KG1 (cell line): Measurements from ENCODE around the gene BLVRA.

Source experiments
- DNase-seq: peaks from one replicate; lab custom pipeline; 2025; lab: John Stamatoyannopoulos, UW

Gene BLVRA

GRCh38 chr7:43749383-43749940 is 9.0 kb upstream of the BLVRA start:
- no peak for DNase-seq

GRCh38 chr7:43750016-43750887 is 8.2 kb upstream of the BLVRA start:
- DNase-seq = no peak

GRCh38 chr7:43752411-43752810 is 6.1 kb upstream of the BLVRA start:
- DNase-seq = no peak

- DNase-seq = no peak
Observed at GRCh38 chr7:43753271-43753810, 5.1 kb upstream of the BLVRA start.

GRCh38 chr7:43753843-43754242 is 4.6 kb upstream of the BLVRA start:
- no peak for DNase-seq

- no peak for DNase-seq
Observed at GRCh38 chr7:43754596-43754995, 3.9 kb upstream of the BLVRA start.

GRCh38 chr7:43756368-43757072 is 2.0 kb upstream of the BLVRA start:
- DNase-seq = no peak

GRCh38 chr7:43757073-43757720 is 1.3 kb upstream of the BLVRA start:
- DNase-seq = no peak

- peak; percentile 32 for DNase-seq
Observed at GRCh38 chr7:43758822-43759683, 573 bp downstream of the BLVRA start.

- no peak for DNase-seq
Observed at GRCh38 chr7:43760861-43761260, 2.4 kb downstream of the BLVRA start.

- no peak for DNase-seq
Observed at GRCh38 chr7:43761382-43761781, 2.9 kb downstream of the BLVRA start.

GRCh38 chr7:43761938-43762692 is 3.6 kb downstream of the BLVRA start:
- no peak for DNase-seq

- no peak for DNase-seq
Observed at GRCh38 chr7:43763183-43763582, 4.7 kb downstream of the BLVRA start.

- DNase-seq = no peak
Observed at GRCh38 chr7:43764039-43764761, 5.7 kb downstream of the BLVRA start.

GRCh38 chr7:43764807-43765491 is 6.5 kb downstream of the BLVRA start:
- DNase-seq = no peak

- no peak for DNase-seq
Observed at GRCh38 chr7:43766564-43766963, 8.1 kb downstream of the BLVRA start.

GRCh38 chr7:43767311-43767710 is 8.8 kb downstream of the BLVRA start:
- DNase-seq = no peak

- no peak for DNase-seq
Observed at GRCh38 chr7:43768201-43768886, 9.9 kb downstream of the BLVRA start.

GRCh38 chr7:43768887-43769272 is 10.4 kb downstream of the BLVRA start:
- DNase-seq = no peak
